GM10248 (cell line): Measurements from ENCODE around the gene NQO1.
"Not testable (repeated sequence)": the region's sequence is repeated elsewhere in the genome, so short reads cannot be mapped to it uniquely, and the experiment has no call there.

Experiments used
- CTCF ChIA-PET: fragments of 300-600 bp; sonication (Branson Sonifier 250); formaldehyde crosslinking; extraction: SDS; loops from one replicate; lab custom pipeline; 2021; ENCODE audit warnings: antibody characterized with exemption; lab: Yijun Ruan, JAX
- POLR2A ChIA-PET: fragments of 350-650 bp; sonication (Branson Sonifier 250); formaldehyde crosslinking; extraction: SDS; loops from one replicate; lab custom pipeline; 2020; ENCODE audit warnings: antibody characterized with exemption; lab: Yijun Ruan, JAX
- DNase-seq: peaks from one replicate; pipeline ENCODE4 v3.0.0; 2012; ENCODE audit errors: extremely low spot score
- TF ChIP-seq, protein P1 (sequence below): IDR thresholded peaks from 2 replicates; pipeline ENCODE4 v1.5.1; 2012; ENCODE audit warnings: mild to moderate bottlenecking, low read depth; ENCODE audit errors: extremely low read depth, missing control alignments, control extremely low read depth

Gene NQO1

GRCh38 chr16:69767459-69768229 lies 41.3 kb upstream of the NQO1 start:
- CTCF ChIA-PET = interaction anchor here (2.7 kb wide), 1 partner anchor 13 kb away, joined by 12 read pairs; the partner anchor contains the start of gene NOB1
- TF ChIP-seq, protein P1, sequence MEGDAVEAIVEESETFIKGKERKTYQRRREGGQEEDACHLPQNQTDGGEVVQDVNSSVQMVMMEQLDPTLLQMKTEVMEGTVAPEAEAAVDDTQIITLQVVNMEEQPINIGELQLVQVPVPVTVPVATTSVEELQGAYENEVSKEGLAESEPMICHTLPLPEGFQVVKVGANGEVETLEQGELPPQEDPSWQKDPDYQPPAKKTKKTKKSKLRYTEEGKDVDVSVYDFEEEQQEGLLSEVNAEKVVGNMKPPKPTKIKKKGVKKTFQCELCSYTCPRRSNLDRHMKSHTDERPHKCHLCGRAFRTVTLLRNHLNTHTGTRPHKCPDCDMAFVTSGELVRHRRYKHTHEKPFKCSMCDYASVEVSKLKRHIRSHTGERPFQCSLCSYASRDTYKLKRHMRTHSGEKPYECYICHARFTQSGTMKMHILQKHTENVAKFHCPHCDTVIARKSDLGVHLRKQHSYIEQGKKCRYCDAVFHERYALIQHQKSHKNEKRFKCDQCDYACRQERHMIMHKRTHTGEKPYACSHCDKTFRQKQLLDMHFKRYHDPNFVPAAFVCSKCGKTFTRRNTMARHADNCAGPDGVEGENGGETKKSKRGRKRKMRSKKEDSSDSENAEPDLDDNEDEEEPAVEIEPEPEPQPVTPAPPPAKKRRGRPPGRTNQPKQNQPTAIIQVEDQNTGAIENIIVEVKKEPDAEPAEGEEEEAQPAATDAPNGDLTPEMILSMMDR = no peak
- DNase-seq = no peak
- POLR2A ChIA-PET = no interaction called here

DNA sequence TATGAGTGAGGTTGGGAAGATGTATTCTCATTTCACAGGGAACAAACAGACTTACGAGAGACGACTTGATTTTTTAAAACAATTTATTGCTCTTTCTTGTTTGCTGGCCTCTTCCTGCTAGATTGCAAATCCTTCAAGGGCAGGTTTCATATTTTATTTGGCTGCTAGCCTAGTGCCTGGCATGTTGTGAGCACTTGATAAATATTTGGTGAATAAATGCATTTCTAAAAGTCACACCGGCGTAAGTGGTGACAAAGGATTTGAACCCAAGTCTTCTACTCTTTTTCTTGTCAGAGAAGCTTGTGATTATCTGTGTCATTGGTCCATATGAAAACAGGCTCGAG lies 37.2 kb upstream of the NQO1 start:
- TF ChIP-seq, protein P1 = no peak
- CTCF ChIA-PET = interaction anchor here (2.7 kb wide), 1 partner anchor 9 kb away, joined by 14 read pairs; the partner anchor contains the start of gene NOB1
- POLR2A ChIA-PET = no interaction called here
- no peak for DNase-seq

DNA sequence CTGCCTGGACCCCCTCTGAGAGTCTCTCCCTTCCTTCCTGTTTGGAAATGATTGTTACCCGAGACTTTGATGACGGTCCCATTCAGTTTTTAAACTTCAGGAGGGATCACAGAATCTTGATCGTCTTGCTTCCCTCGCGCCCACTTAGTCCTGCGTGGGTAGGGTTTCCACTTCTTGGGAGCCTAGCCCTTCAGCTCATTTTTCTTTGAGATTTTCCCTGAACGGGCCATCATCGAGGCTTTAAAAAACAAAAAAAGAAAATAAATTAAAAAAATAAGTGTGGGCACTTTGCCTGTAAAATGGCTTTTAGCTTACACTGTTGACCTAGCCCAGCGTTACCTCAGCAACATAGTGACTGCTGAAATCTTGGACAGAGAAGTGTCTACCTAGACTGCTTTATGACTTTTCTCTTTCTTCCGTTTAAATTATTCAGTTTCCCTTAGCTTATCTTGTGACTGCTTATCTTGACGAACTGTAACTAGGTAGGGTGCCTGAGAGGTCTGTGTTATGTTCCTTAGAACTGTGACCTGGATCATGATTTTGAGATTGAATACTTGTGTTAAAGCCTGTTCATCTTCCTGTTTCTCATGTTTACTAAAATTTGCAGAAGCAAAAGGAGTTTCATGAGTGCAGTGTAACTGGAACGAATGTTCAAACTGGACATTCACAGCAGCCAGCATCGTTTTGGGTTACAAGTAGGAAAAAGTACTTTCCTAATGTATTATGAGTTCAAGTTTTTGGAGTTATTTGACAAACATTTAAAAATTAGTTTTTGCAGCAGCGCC lies 36.6 kb upstream of the NQO1 start:
- DNase-seq = no peak
- ChIA-PET POLR2A (interaction anchor here (0.6 kb wide), 1 partner anchor 691 kb away, joined by 4 read pairs; the partner anchor contains the start of gene FCSK), CTCF (interaction anchor here (0.8 to 2.7 kb wide), 3 partner anchors 9 to 53 kb away, joined by 3 to 14 read pairs (median 4); partner anchors contain the start of gene NOB1)
- TF ChIP-seq, protein P1 = no peak

DNA sequence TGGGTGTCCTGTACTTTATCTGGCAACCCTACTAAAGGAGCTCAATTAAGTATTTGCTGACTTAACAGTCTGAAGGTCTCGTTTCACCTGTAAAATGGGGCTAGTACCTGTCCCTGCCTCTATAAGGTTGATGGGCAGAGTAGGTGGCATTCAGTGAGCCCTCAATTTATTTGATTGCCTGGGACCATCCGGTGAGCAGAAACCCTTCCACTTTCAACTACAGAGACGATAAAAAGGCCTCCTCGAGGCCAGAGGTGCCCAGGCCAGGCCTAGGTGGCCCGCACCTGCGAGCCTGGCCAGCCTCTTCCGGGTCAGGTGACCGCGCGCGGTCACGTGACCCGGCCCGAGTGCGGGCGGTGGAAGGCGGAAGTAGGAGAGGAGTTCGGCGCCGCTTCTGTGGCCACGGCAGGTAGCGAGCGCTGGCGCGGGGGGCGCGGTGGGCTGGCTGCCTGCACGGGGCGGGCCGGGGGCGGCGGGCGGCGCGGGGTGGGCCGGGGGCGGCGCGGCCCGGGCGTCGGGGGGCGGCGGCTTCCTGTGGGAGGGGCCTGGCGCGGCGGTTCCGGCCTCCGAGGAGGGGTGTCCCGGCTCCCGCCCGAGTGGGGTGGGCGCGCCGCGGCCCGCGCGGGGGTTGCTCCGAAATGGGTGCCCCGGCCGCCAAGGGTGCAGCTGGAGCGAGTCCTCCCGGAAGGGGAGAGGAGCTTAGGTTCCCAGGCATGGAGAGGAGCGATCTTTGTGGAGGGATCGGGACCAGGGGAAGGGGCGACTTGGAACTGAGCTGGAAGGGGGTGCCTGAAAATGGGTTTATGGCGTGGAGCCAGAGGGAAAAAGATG lies 35.8 kb upstream of the NQO1 start, which contains the start of gene WWP2:
Gene WWP2, plus strand, starts transcription at position 350 of the 831 bp plus-strand sequence. CDS start 24,679 bp downstream, outside the sequence.
- peak; percentile 89 for DNase-seq
- POLR2A ChIA-PET = interaction anchor here (0.5 to 0.6 kb wide), 2 partner anchors 50 to 692 kb away, joined by 4 read pairs; partner anchors contain the start of gene FCSK
- CTCF ChIA-PET = interaction anchor here (0.8 to 2.7 kb wide), 3 partner anchors 8 to 52 kb away, joined by 3 to 14 read pairs (median 4); partner anchors contain the start of gene NOB1
- TF ChIP-seq, protein P1 = no peak

- CTCF ChIA-PET, DNase-seq: not testable (repeated sequence)
- POLR2A ChIA-PET = interaction anchor here (0.6 kb wide), 1 partner anchor 20 kb away, joined by 3 read pairs; no protein-coding TSS in a partner anchor
Measured at GRCh38 chr16:69757375-69757774, 31.0 kb upstream of the NQO1 start.

DNA sequence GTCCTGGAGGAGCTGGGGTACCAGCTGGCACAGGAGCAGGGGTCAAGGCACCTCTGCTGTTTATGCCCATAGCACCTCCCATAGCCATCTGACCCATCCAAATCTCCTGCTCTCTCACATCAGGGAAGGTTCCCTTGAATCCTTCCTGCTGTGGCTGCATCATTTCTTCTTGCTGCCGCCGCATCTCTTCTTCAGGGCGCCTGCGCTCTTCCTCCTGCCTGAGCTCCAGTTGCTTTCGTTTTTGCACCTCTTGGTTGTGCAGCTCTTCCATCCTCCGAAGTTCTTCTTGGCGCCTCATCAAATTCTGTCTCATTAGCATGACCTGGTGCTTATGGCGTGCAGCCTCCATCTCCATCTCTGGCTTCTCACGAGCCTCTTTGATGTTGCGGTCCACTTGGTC lies 30.3 kb upstream of the NQO1 start:
- POLR2A ChIA-PET = interaction anchor here (0.6 kb wide), 1 partner anchor 19 kb away, joined by 3 read pairs; no protein-coding TSS in a partner anchor
- DNase-seq = no peak
- TF ChIP-seq, protein P1 = no peak
- CTCF ChIA-PET = no interaction called here
